G401 (cell line): Measurements from ENCODE around the gene TAF4B. TPM values are rescaled to one million over a fixed set of nuclear protein-coding genes. Genes with fewer than 3 reads are reported as not detected.
"Not testable (repeated sequence)": the region's sequence is repeated elsewhere in the genome, so short reads cannot be mapped to it uniquely, and the experiment has no call there.

Source experiments
- DNase-seq: peaks from one replicate; pipeline ENCODE4 v3.0.0-alpha.2; 2015; ENCODE audit warnings: low spot score
- in situ Hi-C: cut with HindIII; loops from 2 replicates; pipeline ENCODE4 v1.10.0; 2016; ENCODE audit warnings: low sequenced_read_pairs, mixed read lengths
- total RNA-seq: library from RNA; depleted of rRNA; stranded (reverse); fragments of >200 nt; shearing (Covaris generic); gene quantifications from 2 replicates; pipeline ENCODE4 v1.2.3, GENCODE V29; 2014; rRNA removed

The TAF4B gene
- 12.3 and 19.6 TPM in 2 replicates for total RNA-seq

- DNase-seq = peak; percentile 95
- in situ Hi-C loops = no loop called here
Observed at GRCh38 chr18:26226229-26227050, at the start of gene TAF4B. Gene TAF4B, plus strand, starts transcription at chr18:26226445. Its CDS starts 489 bp downstream, at chr18:26226934.

- no peak for DNase-seq
- in situ Hi-C loops = no loop called here
Observed at GRCh38 chr18:26181343-26181826, 44.9 kb upstream of the TAF4B start.

GRCh38 chr18:26183395-26184112 lies 42.7 kb upstream of the TAF4B start:
- in situ Hi-C loops = no loop called here
- DNase-seq = no peak

GRCh38 chr18:26185267-26185666 lies 41.0 kb upstream of the TAF4B start:
- in situ Hi-C loops = no loop called here
- no peak for DNase-seq

- DNase-seq = no peak
- in situ Hi-C loops = no loop called here
Observed at GRCh38 chr18:26190506-26190905, 35.7 kb upstream of the TAF4B start.

GRCh38 chr18:26192233-26192632 lies 34.0 kb upstream of the TAF4B start:
- in situ Hi-C loops = no loop called here
- no peak for DNase-seq

GRCh38 chr18:26196605-26197004 lies 29.6 kb upstream of the TAF4B start:
- in situ Hi-C loops = no loop called here
- DNase-seq = no peak

GRCh38 chr18:26202001-26202400 lies 24.2 kb upstream of the TAF4B start:
- DNase-seq, in situ Hi-C loops: not testable (repeated sequence)

GRCh38 chr18:26205318-26205717 lies 20.9 kb upstream of the TAF4B start:
- in situ Hi-C loops = no loop called here
- no peak for DNase-seq

GRCh38 chr18:26206488-26206887 lies 19.8 kb upstream of the TAF4B start:
- no peak for DNase-seq
- in situ Hi-C loops = no loop called here

GRCh38 chr18:26207937-26208336 lies 18.3 kb upstream of the TAF4B start:
- no peak for DNase-seq
- in situ Hi-C loops = no loop called here

- in situ Hi-C loops = no loop called here
- DNase-seq = no peak
Observed at GRCh38 chr18:26208977-26209376, 17.3 kb upstream of the TAF4B start.

GRCh38 chr18:26210147-26210546 lies 16.1 kb upstream of the TAF4B start:
- DNase-seq = no peak
- in situ Hi-C loops = no loop called here

GRCh38 chr18:26215247-26215970 lies 10.8 kb upstream of the TAF4B start:
- in situ Hi-C loops = no loop called here
- no peak for DNase-seq

- in situ Hi-C loops = no loop called here
- peak; percentile 6 for DNase-seq
Observed at GRCh38 chr18:26225022-26225693, 1.1 kb upstream of the TAF4B start.

- in situ Hi-C loops = no loop called here
- no peak for DNase-seq
Observed at GRCh38 chr18:26225915-26226228, 373 bp upstream of the TAF4B start.

- DNase-seq = peak; percentile 31
- in situ Hi-C loops = no loop called here
Observed at GRCh38 chr18:26227051-26227670, 916 bp downstream of the TAF4B start.

- DNase-seq = no peak
- in situ Hi-C loops = no loop called here
Observed at GRCh38 chr18:26228562-26229260, 2.5 kb downstream of the TAF4B start.
